KOPT-K1 (cell line): ENCODE results near the gene USP7.

Source experiments
- H3K27ac ChIP-seq: fragments of 200-600 bp; sonication (generic); 2 replicates; pipeline ENCODE4 v1.5.1; 2016; ENCODE audit warnings: antibody characterized with exemption, mild to moderate bottlenecking, low read depth, low read length; ENCODE audit not compliant: poor library complexity, severe bottlenecking
- H3K36me3 ChIP-seq: fragments of 200-600 bp; sonication (generic); 2 replicates; pipeline ENCODE4 v1.5.1; 2017; ENCODE audit warnings: antibody characterized with exemption, mild to moderate bottlenecking, low read length, moderate library complexity; ENCODE audit not compliant: insufficient read depth
- H3K9me3 ChIP-seq: fragments of 200-600 bp; sonication (generic); 2 replicates; pipeline ENCODE4 v1.5.1; 2017; ENCODE audit warnings: antibody characterized with exemption, low read length, mild to moderate bottlenecking; ENCODE audit not compliant: insufficient read depth, poor library complexity, severe bottlenecking

USP7 gene

DNA sequence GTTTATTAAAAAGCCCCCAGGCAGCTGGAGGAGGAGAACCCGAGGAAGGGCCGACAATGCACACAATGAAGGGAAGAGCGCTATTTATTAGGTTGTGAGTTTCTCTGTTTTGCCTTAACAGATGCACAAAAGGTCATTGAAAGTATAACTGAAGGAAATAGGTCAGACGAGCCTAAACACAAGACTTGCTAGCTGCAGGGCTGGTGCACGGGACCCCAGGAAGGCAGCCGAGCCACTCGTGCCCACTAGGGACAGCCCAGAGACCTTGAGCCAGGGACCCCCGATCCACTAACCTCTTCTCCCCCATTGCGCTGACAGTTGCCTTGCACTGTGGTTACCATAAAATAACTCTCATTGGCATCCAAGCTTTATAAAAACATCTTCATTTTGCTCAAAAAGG, 70.3 kb downstream of the USP7 start:
- Histone ChIP-seq H3K27ac (no peak overlapping the region), H3K36me3 (peaks cover 100% of the 10 kb centered on the region), H3K9me3 (no peaks in the 10 kb centered on the region)

DNA sequence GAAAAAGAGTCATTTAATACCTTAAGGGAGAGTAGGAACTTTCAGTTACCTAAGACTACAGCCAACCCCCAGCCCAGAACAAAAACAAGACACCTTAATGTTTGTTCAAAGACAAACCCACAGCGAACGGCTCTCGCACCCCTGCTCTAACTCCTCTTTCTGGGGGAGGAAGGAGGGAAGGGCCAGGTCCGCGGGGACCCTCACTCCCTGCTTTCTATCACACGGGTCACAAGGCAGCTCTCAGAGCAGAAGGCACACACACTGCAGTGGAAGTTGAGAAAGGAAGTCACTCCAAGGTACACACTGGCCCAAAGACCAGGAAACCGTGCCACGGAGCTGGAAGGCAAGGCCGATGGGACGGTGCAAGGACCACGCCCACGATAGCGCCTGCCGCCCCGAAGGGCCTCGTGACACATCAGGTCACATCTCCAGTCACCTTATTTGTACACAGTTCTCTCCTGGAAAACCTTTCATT, 71.6 kb downstream of the USP7 start:
- Histone ChIP-seq H3K9me3 (no peaks in the 10 kb centered on the region), H3K27ac (no peak overlapping the region), H3K36me3 (peaks cover 100% of the 10 kb centered on the region)

- H3K36me3 ChIP-seq: peaks cover 85% of the 10 kb centered on the region
These were observed 73.2 kb downstream of the USP7 start for GRCh38 chr16:8890549-8890921.

DNA sequence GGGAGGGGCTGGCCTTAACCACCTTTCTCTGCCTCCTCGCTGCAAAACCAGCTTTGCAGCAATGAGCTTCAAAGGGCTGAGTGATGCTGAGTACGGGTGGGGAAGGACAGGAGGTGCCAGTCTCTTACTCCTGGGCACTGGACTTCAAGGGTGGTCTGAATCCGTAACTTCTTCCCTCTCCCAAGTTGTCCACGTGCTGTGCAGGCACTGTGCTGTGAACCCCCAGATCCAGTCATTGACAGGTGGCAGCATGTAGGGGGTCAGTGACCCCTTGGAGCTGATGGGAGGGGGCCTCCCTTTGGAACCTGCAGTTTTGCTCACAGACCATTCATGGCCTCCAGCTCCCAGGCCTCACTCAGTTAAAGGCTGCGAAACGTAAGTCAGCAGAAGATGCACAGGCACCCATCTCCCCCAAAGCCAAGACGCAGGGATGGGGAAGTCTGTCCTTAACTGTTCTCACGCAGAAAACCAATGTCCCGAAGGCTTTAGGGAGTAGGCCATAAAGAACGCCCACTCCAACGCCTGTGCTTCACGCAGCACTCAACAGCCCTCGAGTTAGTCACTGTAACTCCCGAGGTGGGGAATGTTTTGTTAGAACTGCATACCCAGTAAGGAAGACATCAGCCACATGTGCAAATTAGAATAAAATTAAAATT, 73.7 kb downstream of the USP7 start:
- Histone ChIP-seq H3K36me3 (peaks cover 80% of the 10 kb centered on the region), H3K27ac (no peak overlapping the region), H3K9me3 (no peaks in the 10 kb centered on the region)

More at GRCh38 chr16:8890549-8890921, 73.2 kb downstream of the USP7 start:
- H3K9me3 ChIP-seq: no peaks in the 10 kb centered on the region
- no peak overlapping the region for H3K27ac ChIP-seq

DNA sequence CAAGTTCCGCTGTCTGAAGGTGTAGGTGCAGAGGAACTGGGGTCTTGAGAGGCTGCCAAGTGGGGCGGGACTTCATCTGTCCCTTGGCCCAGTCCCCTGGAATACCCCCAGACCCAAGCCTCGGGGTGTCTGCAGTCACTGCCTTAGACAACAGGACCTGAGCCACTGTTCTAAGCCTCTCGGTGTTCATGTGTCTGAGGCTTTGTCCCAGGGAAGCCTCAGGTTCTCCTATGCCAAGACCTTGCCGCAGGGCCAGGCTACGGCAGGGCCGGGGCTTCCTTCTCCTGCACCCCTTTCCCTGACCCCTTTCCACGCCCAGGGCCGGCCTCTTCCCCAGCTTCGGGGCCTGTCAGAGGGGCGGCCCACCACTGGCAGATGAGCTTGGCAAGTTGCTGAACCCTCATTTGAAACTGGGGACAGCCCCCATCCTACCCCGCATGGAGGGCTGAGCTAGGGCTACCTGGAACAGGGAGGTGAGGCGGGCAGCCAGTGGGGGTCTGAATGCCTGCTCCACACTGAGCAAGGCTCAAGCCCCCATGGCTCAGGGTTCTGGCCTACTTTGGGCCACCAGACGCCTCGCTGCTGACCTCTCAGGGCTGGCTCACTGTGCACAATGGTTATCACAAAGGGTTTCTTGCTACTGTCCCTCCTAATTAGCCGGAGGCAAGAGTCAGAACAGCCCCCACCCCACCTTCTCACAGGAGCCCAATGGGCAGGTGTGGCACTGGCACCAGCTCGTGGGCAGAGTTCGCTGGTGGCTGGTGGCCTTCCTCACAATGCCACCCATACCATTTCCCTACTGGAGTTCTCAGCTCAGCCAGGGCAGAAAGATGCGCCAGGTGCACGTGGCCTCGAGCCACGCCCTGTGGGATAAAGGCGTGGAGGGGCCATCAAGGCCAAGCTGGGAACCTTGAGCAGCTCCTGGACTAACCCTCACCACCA, 74.5 kb downstream of the USP7 start:
- H3K27ac ChIP-seq: no peak overlapping the region
- peaks cover 72% of the 10 kb centered on the region for H3K36me3 ChIP-seq

DNA sequence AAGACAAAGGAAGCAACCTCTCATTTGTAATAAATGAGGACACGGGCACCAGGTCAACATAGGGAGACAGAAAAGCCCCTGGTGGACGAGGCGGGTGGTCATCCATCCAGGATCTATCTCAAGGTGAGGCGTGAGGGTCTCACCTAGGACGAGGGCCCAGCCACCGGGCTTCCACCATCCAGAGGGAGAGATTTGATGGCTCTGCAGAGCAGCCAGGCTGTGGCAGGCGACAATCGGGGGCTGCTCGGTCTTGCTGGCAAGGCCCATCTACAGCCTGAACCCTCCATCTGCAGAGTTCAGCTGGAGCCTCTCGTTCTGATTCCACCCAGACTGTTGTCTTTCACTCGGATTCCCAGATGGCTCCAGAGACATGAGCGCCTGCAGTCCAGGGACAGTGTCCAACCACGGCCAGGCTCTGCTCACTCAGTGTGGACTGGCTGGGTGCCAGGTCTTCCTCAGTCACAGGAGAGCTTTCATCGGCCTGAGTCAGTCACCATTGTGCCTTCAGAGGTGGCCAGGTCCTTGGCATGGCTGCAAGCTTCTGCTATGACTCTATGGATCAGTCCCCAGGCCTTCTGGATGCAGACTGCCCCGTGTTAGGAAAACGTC, 75.7 kb downstream of the USP7 start:
- no peak overlapping the region for H3K27ac ChIP-seq
- H3K9me3 ChIP-seq: no peaks in the 10 kb centered on the region
- H3K36me3 ChIP-seq: peaks cover 61% of the 10 kb centered on the region

More for the DNA sequence above, 74.5 kb downstream of the USP7 start:
- H3K9me3 ChIP-seq: no peaks in the 10 kb centered on the region

GRCh38 chr16:8887431-8887765, 76.3 kb downstream of the USP7 start:
- Histone ChIP-seq H3K9me3 (no peaks in the 10 kb centered on the region), H3K27ac (no peak overlapping the region), H3K36me3 (peaks cover 54% of the 10 kb centered on the region)

- H3K27ac ChIP-seq: no peak overlapping the region
These were observed 76.9 kb downstream of the USP7 start for GRCh38 chr16:8886593-8887430.

GRCh38 chr16:8885674-8886592, 77.8 kb downstream of the USP7 start:
- Histone ChIP-seq H3K27ac (no peak overlapping the region), H3K9me3 (no peaks in the 10 kb centered on the region), H3K36me3 (peaks cover 39% of the 10 kb centered on the region)

More at GRCh38 chr16:8886593-8887430, 76.9 kb downstream of the USP7 start:
- peaks cover 48% of the 10 kb centered on the region for H3K36me3 ChIP-seq
- H3K9me3 ChIP-seq: no peaks in the 10 kb centered on the region

- no peaks in the 10 kb centered on the region for H3K9me3 ChIP-seq
- H3K36me3 ChIP-seq: peaks cover 8% of the 10 kb centered on the region
- no peak overlapping the region for H3K27ac ChIP-seq
These were observed 80.9 kb downstream of the USP7 start for GRCh38 chr16:8882725-8883377.

DNA sequence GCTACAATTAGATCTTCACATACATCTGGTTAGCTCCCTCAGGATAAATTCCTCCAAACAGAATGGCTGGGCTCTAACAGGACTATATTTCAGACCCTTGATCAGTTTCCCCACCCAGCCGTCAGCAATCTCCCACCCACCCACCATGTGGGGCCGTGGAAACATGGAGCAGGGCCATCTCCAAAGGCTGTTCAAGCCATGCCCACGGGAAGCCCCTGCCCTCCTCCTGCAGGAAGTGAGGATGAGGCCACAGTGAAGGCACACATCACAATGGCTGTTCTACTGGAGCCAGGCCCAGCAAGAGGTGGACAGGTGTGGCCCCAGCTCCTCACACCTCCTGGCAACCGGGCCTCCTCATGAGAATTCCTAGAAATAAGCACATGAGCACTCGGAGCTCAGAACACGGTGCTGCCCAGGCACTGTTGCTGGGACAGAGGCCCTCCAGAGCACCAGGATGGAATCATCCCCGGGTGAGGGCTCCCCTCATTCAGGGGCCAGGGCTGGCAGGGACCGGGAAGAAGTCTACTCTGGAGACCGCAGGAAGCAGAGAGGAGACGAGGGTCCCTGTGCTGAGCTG, 81.6 kb downstream of the USP7 start, which contains the start of gene LITAFD:
Gene LITAFD (plus strand): TSS at position 311 of the 577 bp plus-strand sequence. CDS start 2,005 bp downstream, outside the sequence.
- peaks cover 1% of the 10 kb centered on the region for H3K36me3 ChIP-seq
- H3K9me3 ChIP-seq: no peaks in the 10 kb centered on the region
- H3K27ac ChIP-seq: no peak within 1 kb of the TSS

DNA sequence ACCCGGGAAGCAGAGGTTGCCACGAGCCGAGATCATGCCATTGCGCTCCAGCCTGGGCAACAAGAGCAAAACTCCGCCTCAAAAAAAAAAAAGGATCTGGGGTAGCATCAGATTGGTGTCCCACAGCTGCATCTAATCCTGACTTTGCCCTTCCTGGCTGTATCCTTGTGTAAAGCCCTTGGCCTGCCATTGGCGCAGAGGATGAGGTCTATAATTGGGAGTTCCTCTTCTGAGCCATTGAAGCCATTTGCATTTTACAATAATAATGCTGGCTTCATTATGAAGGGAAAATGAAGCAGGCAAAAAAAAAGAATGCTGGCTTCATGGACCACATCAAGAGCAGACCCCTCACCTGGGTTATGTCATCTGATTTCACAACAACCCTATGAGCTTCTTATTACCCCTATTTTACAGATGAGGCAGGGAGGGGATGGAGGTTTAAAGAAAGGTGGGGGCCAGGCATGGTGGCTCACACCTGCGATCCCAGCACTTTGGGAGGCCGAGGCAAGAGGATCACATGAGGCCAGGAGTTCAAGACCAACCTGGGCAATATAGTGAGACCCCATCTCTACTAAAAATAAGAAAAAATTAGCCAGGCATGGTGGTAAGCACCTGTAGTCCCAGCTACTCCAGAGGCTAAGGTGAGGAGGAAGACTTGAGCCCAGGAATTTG, 82.7 kb downstream of the USP7 start:
- no peak overlapping the region for H3K27ac ChIP-seq
- no peaks in the 10 kb centered on the region for H3K9me3 ChIP-seq
- H3K36me3 ChIP-seq: no peaks in the 10 kb centered on the region

DNA sequence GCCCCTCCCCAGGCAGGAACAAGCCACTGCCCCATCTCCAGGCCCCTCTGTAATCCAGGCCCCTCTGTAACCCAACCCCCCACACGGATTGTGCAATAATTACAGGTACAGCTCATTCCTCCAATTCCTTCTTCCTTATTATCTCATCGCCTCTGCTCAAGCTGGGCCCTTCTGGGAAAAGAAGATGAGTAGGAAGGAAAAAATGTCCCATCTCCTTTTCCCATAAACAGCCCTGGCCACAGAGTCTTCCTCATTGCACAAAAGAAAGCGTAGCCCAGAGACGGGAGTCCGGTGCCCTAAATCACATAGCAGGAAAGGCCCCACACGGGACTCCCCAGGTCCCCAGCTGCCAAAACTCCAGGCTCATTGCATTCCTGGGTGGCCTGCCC, 85.2 kb downstream of the USP7 start:
- Histone ChIP-seq H3K36me3 (no peaks in the 10 kb centered on the region), H3K9me3 (no peaks in the 10 kb centered on the region), H3K27ac (no peak overlapping the region)
